ENCODE results near the gene C1QTNF8. TPM values are rescaled to one million over a fixed set of nuclear protein-coding genes. Genes with fewer than 3 reads are reported as not detected.

The C1QTNF8 gene
- total RNA-seq, 1 donor from 2014 or later = not detected

DNA sequence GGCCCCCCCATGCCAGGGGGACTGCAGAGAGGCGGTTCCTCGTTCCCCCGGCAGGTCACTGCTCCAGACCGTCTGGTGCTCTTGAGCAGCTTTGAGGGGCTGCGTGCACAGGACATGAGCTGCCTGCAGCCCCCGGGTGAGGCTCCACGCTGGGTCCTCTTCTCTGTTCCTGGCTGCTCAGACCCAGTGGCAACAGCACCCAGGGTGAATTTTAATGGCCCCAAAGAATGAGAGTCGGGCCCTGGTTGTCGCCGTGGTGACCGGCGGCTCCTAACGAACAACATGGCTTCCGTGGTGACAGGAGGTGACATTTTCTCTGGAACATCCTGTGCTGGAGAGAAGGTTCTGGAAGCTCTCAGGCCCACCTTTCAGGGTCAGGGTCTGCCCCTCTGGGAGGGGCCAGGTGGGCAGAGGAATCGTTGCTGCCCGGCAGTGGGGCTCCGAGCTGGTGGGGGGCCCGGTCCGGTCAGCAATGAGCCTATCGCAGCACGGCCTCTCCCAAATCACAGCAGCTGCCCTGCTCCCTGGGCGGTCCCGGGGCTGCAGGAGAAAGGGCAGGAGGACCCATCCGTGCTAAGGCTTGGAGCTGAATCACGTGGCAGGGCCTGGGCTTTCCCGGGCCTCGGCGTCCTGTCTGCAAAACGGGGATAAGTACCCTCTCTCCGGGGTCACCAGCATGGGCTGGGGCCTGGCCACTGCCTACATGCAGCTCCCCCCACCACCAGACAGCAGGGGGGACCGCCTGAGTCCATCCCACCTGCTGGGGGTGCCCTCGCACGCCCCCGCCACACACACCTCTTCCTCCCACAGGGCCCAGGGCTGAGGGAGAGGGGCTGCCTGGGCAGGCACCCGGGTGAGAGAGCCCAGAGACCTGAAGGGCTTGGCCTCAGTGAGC lies 3.4 kb upstream of the C1QTNF8 start:
- Histone ChIP-seq H3K4me3 (no peak overlapping the region), H3K9me3 (no peaks in the 10 kb centered on the region), H3K27ac (no peak overlapping the region), H3K27me3 (ENCODE audit: low read depth) (peaks cover 60% of the 10 kb centered on the region), H3K4me1 (peaks cover 6% of the 10 kb centered on the region), H3K36me3 (no peaks in the 10 kb centered on the region)
- ATAC-seq (no peak), DNase-seq (no peak)
- no peak for TF ChIP-seq CTCF (IDR thresholded peaks at IDR 0.05)
- intact Hi-C loops (cut with DNase I) = no loop called here

DNA sequence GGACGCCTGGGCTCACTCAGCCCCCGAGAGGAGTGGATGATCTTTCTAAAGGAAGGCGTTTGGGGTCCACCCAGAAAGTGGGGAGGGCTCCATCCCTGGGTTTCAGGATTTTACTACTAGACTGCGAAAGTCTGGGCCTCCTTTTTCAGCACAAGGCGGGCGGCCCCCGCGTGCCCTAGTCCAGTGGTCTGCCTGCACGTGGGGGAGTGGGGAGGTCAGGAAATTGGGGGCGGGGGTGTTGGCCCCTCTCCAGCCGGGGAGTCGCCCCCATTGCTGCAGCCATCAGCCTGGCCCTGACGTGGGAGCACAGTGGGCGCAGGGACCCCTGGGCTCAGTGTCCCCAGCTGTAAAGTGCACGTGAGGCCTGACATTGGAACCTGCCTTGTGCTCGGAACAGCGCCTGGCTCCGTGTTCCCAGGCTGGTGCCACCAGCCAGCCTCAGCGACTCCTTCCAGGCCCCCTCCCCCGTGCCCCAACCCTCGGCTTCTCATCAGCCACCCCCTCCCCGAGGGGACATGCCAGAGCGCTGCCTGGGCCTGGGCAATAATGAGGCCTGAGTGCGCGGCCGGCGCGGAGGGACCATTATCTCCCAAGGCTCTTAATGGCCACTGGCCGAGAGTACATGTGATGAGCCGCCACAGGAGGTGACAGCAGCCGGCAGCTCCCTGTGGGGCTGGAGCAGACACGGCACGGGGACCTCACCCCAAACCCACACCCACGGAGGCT lies 2.4 kb upstream of the C1QTNF8 start:
- peaks cover 50% of the 10 kb centered on the region for H3K27me3 ChIP-seq (ENCODE audit: low read depth)

DNA sequence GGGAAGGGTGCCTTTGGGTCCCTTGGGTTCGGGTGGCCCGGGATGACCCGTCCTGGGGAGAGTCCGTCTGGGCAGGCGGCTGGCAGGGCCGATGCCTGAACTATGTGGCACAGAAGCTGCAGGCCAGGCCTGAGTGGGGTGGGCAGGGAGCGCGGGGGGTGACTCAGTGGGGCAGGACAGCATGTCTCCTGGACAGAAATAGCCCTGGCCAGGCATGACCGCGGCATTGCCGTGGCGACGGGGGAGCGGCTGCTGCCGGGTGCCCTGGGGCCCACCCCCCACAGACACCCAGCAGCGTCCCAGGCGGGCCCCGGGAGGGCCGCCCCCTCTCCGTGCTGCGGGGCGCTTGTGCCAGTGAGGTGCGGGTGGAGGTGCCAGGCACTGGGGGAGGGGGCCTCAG lies 1.8 kb upstream of the C1QTNF8 start:
- H3K36me3 ChIP-seq = no peaks in the 10 kb centered on the region
- H3K27me3 ChIP-seq (ENCODE audit: low read depth) = peaks cover 45% of the 10 kb centered on the region
- no peak overlapping the region for H3K27ac ChIP-seq
- no peak overlapping the region for H3K4me3 ChIP-seq
- intact Hi-C loops (cut with DNase I) = no loop called here
- ATAC-seq (no peak), DNase-seq (no peak)
- no peaks in the 10 kb centered on the region for H3K4me1 ChIP-seq
- TF ChIP-seq CTCF (IDR thresholded peaks at IDR 0.05) = no peak
- H3K9me3 ChIP-seq = no peaks in the 10 kb centered on the region

More for the DNA sequence above, 2.4 kb upstream of the C1QTNF8 start:
- no peak for DNase-seq
- Histone ChIP-seq H3K4me1 (peaks cover 6% of the 10 kb centered on the region), H3K27ac (no peak overlapping the region), H3K36me3 (no peaks in the 10 kb centered on the region), H3K4me3 (no peak overlapping the region), H3K9me3 (no peaks in the 10 kb centered on the region)
- TF ChIP-seq CTCF (IDR thresholded peaks at IDR 0.05) = no peak
- intact Hi-C loops (cut with DNase I) = no loop called here
- ATAC-seq = no peak

- H3K27me3 ChIP-seq (ENCODE audit: low read depth) = peaks cover 45% of the 10 kb centered on the region
- no peaks in the 10 kb centered on the region for H3K9me3 ChIP-seq
- H3K4me1 ChIP-seq = no peaks in the 10 kb centered on the region
- intact Hi-C loops (cut with DNase I) = no loop called here
- no peak overlapping the region for H3K4me3 ChIP-seq
- H3K36me3 ChIP-seq = no peaks in the 10 kb centered on the region
- TF ChIP-seq CTCF (IDR thresholded peaks at IDR 0.05) = no peak
- H3K27ac ChIP-seq = no peak overlapping the region
- ATAC-seq (no peak), DNase-seq (no peak)
Observed at GRCh38 chr16:1097156-1097555, 1.1 kb upstream of the C1QTNF8 start.

- Histone ChIP-seq H3K4me1 (no peaks in the 10 kb centered on the region), H3K4me3 (no peak overlapping the region), H3K27ac (no peak overlapping the region), H3K9me3 (no peaks in the 10 kb centered on the region), H3K27me3 (ENCODE audit: low read depth) (peaks cover 52% of the 10 kb centered on the region), H3K36me3 (no peaks in the 10 kb centered on the region)
- intact Hi-C loops (cut with DNase I) = no loop called here
- DNase-seq (no peak), ATAC-seq (no peak)
- no peak for TF ChIP-seq CTCF (IDR thresholded peaks at IDR 0.05)
Observed at GRCh38 chr16:1095450-1096168, 435 bp downstream of the C1QTNF8 start.
